Parathyroid adenoma (tissue), 2 donors: ENCODE data around the gene MAP4K1.

Experiments
- H2AFZ ChIP-seq: fragments of 300-600 bp; sonication (generic); one replicate; pipeline ENCODE4 v1.7.0; 2017; ENCODE audit warnings: antibody characterized with exemption, mild to moderate bottlenecking
- H3K27ac ChIP-seq: fragments of 300-600 bp; sonication (generic); one replicate; pipeline ENCODE4 v1.7.0; 2017
- H3K27me3 ChIP-seq: fragments of 300-600 bp; sonication (generic); one replicate; pipeline ENCODE4 v1.7.0; 2017; ENCODE audit warnings: low read length; ENCODE audit not compliant: control insufficient read depth, insufficient read depth
- H3K36me3 ChIP-seq: fragments of 300-600 bp; sonication (generic); one replicate; pipeline ENCODE4 v1.7.0; 2017; ENCODE audit warnings: low read length; ENCODE audit not compliant: control insufficient read depth, insufficient read depth
- H3K4me1 ChIP-seq: fragments of 300-600 bp; sonication (generic); one replicate; pipeline ENCODE4 v1.7.0; 2017; ENCODE audit warnings: control low read depth
- H3K4me2 ChIP-seq: fragments of 300-600 bp; sonication (generic); one replicate; pipeline ENCODE4 v1.7.0; 2017; ENCODE audit warnings: low read length
- H3K4me3 ChIP-seq: fragments of 300-600 bp; sonication (generic); one replicate; pipeline ENCODE4 v1.7.0; 2017; ENCODE audit warnings: low read depth, low read length
- H3K79me2 ChIP-seq: fragments of 300-600 bp; sonication (generic); one replicate; pipeline ENCODE4 v1.7.0; 2017; ENCODE audit warnings: control low read depth
- H3K9ac ChIP-seq: fragments of 300-600 bp; sonication (generic); one replicate; pipeline ENCODE4 v1.7.0; 2017; ENCODE audit warnings: mild to moderate bottlenecking
- H3K9me3 ChIP-seq: fragments of 300-600 bp; sonication (generic); one replicate; pipeline ENCODE4 v1.7.0; 2017; ENCODE audit warnings: low read length; ENCODE audit not compliant: control insufficient read depth
- CTCF ChIP-seq: fragments of 300-600 bp; sonication (generic); IDR thresholded peaks from one replicate; pipeline ENCODE4 v1.7.0; 2017; ENCODE audit warnings: antibody characterized with exemption, mild to moderate bottlenecking
- donor health status: primary hyperparathyroidism.

Gene MAP4K1

GRCh38 chr19:38539751-38540150 is 78.0 kb downstream of the MAP4K1 start:
- no peak overlapping the region for H3K4me2 ChIP-seq
- no peaks in the 10 kb centered on the region for H3K27me3 ChIP-seq
- no peaks in the 10 kb centered on the region for H3K9me3 ChIP-seq
- H3K27ac ChIP-seq: no peak overlapping the region
- peaks cover 3% of the 10 kb centered on the region for H3K36me3 ChIP-seq
- peaks cover 3% of the 10 kb centered on the region for H3K4me1 ChIP-seq
- H3K79me2 ChIP-seq: no peaks in the 10 kb centered on the region
- no peak overlapping the region for H3K9ac ChIP-seq
- H3K4me3 ChIP-seq: no peak overlapping the region
- no peak for TF ChIP-seq CTCF
- H2AFZ ChIP-seq: no peak overlapping the region

- H3K36me3 ChIP-seq: peaks cover 3% of the 10 kb centered on the region
- no peak overlapping the region for H3K27ac ChIP-seq
- H2AFZ ChIP-seq: no peak overlapping the region
- H3K4me2 ChIP-seq: no peak overlapping the region
- H3K79me2 ChIP-seq: no peaks in the 10 kb centered on the region
- no peak overlapping the region for H3K4me3 ChIP-seq
- no peaks in the 10 kb centered on the region for H3K27me3 ChIP-seq
- H3K9ac ChIP-seq: no peak overlapping the region
- no peak for TF ChIP-seq CTCF
- no peaks in the 10 kb centered on the region for H3K4me1 ChIP-seq
- no peaks in the 10 kb centered on the region for H3K9me3 ChIP-seq
These were observed 78.8 kb downstream of the MAP4K1 start for GRCh38 chr19:38538793-38539528.

GRCh38 chr19:38538386-38538785 is 79.4 kb downstream of the MAP4K1 start:
- Histone ChIP-seq H2AFZ (no peak overlapping the region), H3K9ac (no peak overlapping the region), H3K9me3 (no peaks in the 10 kb centered on the region), H3K4me2 (no peak overlapping the region), H3K27ac (no peak overlapping the region), H3K79me2 (no peaks in the 10 kb centered on the region), H3K36me3 (peaks cover 3% of the 10 kb centered on the region), H3K4me1 (no peaks in the 10 kb centered on the region), H3K27me3 (no peaks in the 10 kb centered on the region), H3K4me3 (no peak overlapping the region)
- TF ChIP-seq CTCF: no peak
